ENCODE results near the gene IQCH.

Gene IQCH

DNA sequence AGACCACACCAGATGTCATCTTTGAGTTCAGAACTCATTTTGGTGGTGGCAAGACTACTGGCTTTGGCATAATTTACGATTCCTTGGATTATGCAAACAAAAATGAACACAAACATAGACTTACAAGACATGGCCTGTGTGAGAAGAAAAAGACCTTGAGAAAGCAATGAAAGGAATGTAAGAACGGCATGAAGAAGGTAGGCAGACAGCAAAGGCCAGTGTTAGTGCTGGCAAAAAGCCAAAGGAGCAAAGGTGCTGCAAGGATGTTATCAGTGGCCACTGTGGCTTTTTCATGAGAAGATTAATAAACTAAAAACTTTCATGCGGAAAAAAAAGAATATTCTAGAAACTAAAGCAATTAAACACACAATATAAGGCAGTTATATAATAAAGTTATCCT, 22.0 kb upstream of the IQCH start:
- TF ChIP-seq, protein P1, sequence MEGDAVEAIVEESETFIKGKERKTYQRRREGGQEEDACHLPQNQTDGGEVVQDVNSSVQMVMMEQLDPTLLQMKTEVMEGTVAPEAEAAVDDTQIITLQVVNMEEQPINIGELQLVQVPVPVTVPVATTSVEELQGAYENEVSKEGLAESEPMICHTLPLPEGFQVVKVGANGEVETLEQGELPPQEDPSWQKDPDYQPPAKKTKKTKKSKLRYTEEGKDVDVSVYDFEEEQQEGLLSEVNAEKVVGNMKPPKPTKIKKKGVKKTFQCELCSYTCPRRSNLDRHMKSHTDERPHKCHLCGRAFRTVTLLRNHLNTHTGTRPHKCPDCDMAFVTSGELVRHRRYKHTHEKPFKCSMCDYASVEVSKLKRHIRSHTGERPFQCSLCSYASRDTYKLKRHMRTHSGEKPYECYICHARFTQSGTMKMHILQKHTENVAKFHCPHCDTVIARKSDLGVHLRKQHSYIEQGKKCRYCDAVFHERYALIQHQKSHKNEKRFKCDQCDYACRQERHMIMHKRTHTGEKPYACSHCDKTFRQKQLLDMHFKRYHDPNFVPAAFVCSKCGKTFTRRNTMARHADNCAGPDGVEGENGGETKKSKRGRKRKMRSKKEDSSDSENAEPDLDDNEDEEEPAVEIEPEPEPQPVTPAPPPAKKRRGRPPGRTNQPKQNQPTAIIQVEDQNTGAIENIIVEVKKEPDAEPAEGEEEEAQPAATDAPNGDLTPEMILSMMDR (IDR thresholded peaks at IDR 0.05) = no peak

GRCh38 chr15:67240235-67241131, 14.1 kb upstream of the IQCH start:
- TF ChIP-seq, protein P1 (IDR thresholded peaks at IDR 0.05) = peak; percentile 74

DNA sequence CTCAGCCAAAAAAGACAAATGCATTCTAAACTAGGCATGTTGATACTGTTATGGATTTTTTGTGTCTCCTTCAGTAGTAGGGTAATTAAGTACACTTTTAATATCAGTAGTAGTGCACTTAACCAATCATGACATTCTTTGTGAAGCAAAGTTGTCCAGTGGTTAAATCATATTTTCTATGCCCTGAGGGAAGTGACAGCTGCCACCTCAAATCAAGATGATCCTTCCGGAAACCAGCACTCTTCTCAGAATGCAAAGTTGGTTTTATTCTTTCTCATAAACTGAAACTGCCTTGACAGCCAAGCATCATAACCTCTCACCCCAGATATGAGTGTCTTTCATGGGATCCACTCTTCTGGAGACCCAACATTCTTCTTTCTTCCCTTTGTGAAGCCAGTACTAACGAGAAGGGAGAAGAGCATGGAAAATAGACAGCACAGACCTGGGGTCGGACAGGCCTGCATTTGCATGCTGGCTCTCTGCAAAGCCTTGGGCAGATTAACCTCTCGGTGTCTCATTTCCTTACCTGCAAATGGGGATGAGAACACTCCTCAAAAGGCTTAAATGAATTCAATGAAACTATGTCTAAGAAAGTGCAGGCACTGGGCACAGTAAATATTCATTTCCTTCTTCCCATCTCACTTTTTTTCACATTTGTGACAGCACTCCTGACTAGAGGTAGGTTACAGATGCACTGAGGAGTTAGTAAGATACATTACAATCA, 13.3 kb upstream of the IQCH start:
- TF ChIP-seq, protein P1 (IDR thresholded peaks at IDR 0.05) = no peak

DNA sequence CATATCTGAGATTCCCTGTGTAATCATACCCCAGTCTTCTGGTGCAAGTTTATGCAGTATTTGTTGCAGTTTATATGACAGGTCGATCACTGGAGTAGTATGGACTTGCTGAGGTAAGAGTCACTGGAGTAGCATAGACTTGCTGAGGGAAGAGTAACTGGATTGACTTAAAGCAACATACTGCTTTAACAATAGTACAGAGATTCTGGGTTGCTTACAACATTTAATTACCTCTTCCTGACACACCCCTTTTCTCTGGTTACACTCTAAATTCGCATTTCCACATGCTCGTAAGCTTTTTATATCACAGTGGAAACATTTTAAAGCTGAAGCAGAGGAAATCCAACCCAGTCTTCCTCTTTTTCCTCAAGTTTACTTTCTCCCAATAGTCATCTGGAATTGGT, 11.9 kb upstream of the IQCH start:
- TF ChIP-seq, protein P1 (IDR thresholded peaks at IDR 0.05) = no peak

- TF ChIP-seq, protein P1 (IDR thresholded peaks at IDR 0.05) = no peak
Measured at GRCh38 chr15:67244971-67245478, 9.6 kb upstream of the IQCH start.

- TF ChIP-seq, protein P1 (IDR thresholded peaks at IDR 0.05) = no peak
Measured at GRCh38 chr15:67248011-67248505, 6.5 kb upstream of the IQCH start.

DNA sequence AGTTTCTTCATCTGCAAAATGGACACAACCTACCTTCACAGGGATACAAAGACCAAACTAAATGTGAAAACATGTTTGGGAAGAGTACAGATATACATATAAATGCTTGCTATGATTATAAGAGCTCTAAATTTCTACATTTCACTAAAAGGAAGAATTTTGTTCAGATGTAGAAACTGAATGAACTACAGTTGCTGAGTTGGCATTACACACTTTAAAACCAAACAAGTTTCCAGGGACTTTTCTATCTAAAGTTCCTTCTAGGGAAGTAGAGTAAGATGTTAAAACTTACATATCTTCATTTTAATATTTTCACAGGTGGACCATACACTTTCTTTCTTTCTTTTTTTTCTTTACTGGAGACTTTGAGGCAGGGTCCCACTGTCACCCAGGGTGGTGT, 4.8 kb upstream of the IQCH start:
- TF ChIP-seq, protein P1 (IDR thresholded peaks at IDR 0.05) = no peak
